ENCODE measurements around the gene CREB5. TPM values are rescaled to one million over a fixed set of nuclear protein-coding genes. Genes with fewer than 3 reads are reported as not detected.

The CREB5 gene
- polyA plus RNA-seq, 5 donors: 10.4 to 19.5 (median 14.8) TPM

DNA sequence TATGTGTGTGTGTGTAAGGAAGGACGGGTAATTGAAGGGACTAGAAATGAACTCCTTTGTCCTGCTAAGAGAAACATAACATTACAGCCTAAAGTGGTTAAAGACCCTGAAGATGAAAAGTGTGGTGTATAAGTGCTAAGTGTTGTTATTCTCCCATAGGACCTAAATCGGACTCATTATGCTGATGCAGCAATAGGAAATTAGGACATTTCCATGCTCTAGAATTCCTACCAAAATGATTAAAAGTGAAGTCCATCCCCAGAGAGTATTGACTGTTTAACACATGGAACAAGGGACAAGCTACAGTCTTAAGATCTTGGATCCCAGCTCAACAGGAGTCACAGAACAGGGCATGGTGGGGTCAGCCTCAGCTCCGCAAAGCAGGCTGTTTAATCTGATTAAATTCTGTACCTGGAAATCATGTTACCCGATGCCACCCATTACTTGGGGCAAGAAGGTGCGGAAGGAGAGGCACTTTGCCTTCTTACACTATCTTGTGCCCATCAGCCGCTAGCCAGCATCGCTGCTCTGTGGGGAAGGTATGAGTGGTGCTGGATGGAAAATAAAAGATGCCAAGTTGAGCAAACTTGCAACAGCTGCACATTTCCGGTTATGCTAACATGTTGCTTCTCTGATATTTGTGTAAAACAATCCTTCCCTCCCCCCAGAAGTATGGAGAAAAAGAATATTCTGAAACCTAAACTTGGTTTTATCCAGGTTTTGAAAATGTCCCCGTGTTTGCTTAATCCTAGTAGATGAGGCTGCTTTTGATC lies 100.5 kb downstream of the CREB5 start:
- DNase-seq: no peak

DNA sequence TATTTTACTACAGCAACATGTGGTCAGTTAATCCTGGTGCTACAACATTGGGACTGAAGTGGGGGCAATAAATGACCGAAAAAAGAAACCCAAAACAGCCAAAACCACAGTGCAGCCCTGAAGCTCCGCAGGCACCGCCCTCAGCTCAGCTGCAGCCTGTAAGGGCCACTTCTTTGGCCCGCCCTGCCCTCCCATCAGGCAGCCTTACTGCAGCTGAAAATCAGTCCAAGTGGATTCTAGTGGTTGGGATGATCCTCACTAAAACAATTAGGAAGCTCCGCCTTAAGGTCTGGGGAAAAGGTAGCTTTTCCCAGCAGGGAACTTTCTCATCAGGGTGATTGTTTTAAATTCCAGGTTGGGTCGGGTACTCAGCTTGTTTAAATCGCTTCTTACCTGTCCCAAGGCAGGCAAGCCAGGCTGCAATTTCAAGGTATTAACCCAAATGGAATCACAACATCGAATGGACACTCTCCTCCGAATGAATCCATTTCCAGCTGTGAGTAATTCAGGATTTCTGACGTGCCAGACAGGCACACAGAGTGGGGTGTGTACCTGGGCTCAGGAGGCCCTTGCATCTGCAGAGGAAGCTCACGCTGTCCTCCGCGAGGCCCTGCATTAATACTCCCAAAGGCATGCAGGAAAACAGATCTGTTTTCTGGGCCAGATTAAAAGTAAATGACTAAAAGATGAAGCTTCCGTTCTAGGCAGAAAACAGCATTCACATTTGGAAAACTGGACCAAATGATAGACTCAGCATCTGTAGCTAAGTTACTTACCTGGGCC lies 104.3 kb downstream of the CREB5 start:
- no peak for DNase-seq

DNA sequence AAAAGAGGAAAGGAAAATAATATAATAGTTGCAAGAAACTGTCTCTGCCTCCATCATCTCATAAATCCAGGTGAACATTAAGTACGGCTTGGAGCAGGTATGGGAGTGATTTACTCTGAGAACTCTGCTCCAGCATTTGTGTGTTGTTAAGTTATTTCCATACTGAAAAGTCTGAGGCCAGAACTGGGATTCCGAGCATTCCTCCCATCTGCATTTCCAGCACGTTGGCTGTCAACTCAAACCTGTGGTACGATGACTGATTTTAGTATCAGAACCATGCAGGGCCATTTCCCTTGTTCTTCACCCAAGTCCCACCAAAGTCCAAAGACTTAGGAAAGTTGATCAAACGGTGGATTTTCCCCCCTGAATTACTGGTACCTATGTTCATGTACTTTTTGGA lies 104.9 kb downstream of the CREB5 start:
- DNase-seq: no peak

DNA sequence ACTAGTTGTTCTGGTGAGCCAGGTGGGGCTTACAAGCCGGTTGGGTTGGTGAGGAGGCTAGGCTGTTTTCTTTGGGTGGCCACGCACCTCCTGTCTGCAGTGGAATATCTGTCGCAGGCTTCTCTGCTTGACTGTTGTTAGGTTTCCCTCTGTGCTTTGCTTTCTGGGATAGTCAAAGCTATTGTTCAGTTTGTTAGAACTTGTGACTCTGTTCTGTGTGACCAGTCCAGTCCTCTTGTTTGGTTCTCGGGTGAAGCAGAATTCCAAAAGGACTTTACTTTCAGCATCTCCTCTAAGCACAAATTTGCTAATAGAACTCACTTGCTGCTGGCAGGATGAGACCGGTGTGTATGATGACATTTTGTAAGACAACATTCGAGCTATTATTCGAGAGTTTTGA lies 105.3 kb downstream of the CREB5 start:
- no peak for DNase-seq

DNA sequence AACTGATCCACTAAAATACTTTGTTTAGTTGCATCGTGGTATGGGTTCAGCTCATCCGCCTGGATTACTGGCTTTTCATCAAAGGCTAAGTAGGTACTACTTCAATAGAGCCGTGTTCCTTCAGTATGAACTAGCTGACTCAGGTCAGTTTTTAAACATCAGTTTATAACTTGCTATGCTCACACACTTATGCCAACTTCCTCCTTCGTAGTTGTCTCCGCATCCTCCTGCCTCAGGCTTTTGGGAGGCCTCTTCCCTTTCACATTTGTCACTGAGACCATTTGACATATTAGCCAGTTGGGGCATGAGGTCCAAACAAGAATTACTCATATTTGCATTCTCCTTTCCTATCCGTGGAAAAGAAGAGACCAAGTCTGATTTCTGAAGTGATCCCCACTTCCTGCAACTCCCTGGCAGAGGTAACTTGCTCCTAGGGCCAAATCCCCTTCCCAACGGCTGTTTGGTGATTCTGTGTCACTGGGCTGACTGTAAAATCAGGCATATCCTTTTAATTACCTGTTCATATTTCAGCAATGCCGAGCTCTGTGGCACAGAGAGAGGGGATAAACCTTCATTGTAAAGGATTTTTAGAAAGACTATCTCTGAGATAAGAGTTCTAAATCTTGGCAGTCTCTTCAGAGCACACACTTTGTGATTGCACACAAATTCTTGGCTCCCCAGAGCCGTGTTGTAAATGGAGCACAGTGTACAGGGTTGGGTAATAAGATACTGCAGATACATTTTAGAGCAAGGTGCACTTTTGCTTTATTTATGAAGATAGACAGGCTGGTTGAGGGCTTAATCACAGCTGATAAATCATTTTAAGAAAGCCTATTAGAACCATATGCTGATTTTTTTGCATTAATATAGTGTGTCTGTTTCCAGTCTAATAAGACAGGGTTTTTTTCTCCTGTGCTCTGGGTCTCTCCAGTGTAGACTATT lies 108.0 kb downstream of the CREB5 start:
- DNase-seq: no peak

DNA sequence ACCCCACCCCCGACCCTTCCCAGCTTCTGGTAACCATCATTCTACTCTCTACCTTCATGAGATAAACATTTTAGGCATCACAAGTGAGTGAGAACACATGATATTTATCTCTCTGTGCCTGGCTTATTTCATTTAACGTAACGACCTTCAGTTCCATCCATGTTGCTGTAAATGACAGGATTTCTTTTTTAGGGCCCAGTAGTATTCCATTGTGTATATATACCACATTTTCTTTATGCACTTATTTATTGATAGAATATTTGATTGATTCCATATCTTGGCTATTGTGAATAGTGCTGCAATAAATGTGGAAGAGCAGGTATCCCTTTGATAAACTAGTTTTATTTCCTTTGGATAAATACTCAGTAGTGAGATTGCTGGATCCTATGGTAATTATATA lies 112.7 kb downstream of the CREB5 start:
- no peak for DNase-seq

DNA sequence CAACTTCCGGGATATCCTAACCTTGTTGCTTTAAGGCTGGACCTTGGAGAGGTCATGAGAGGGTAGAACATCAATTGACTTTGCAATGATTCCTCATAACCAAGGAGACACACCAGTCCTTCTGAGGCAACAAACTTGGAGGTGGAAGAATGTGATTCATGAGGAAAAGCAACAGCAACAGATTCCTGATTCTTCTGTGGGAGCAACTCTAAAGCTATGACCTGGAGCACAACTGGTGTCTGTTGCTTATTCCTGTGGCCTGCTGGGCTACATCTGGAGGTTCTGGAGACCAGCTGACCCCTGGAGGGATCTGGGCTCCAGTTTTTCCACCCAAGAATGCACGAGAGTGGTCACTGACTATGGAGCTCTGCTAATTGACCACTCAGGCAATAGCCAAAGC lies 116.6 kb downstream of the CREB5 start:
- no peak for DNase-seq

DNA sequence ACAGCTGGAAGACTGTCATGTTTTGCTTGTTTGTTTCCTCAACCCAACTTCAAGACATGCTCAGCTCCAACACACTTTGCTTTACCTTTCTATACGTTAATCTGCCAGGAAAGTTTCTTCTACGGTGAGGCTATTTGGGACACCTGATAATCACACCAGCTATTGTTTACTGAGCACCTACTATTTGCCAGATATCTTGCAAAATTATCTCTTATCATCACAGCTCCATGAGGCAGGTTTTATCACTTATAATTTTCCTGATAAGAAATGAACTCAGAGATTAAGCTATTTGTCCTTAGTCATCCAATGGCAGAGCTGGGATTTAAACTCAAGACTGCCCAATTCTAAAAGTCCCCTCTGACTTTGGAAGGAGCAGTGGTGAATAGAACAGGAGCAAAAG lies 117.4 kb downstream of the CREB5 start:
- no peak for DNase-seq

DNA sequence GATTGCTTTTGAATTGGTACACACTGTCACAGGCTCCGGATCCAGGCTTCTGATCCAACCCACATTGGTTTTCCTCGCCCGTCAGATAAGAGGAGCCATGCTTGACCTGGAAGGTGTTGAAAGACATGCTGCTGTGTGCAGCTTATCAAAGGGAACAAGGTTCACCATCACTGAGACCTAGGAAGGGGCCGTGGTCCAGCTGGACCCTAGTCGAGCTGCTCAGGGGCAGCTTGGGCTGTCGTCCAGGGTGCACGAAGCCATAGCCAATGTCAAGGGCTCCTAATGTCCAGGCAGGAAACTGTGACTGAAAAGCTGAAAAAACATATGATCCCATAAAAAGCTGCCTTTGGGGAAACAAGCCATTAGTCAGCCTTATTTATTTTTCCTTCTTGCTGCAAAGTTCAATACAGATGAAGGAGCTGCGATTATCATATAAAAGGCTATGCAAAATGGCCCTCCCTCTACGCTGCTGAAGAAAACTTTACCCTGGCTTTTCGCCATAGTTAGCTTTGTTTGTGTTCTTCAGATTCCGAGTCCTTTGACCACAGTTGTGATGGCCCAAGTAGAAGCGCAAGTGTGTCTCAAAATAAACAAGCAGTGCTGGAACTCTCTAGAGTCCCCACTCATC lies 118.0 kb downstream of the CREB5 start:
- DNase-seq: peak; percentile 36 to 49

DNA sequence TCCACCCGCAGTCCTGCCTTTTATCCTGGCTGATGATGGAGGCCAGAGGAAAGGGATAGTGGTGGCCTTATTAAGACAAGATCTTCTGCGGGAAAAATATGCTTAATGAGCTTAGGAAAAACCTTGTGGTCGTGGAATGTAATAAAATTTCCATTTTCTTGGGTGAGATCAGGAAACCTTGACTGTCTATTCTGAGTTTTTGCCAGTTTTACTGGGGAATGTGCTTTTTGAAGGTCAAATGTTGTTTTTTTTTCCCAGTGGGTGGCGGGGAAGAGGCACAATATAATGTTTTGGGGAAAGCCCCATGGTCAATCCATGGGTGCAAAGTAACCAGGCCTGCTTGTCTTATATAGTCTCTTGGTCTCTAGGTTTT lies 118.5 kb downstream of the CREB5 start:
- no peak for DNase-seq

DNA sequence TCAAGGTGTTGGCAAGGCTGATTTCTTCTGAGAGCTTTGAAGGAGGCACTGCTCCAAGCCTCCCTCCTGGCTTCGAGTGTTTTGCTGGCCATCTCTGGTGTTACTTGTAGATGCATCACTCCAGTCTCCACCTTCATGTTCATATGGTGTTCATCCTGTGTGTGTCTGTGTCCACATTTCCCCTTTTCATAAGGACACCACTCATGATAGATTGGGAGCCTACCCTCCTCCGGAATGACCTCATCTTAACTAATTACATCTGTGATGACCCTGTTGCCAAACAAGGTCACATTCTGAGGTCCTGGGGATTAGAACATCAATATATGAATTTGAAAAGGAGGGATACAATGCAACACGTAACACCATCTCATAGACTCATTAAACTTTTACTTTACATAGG lies 119.0 kb downstream of the CREB5 start:
- DNase-seq: no peak

DNA sequence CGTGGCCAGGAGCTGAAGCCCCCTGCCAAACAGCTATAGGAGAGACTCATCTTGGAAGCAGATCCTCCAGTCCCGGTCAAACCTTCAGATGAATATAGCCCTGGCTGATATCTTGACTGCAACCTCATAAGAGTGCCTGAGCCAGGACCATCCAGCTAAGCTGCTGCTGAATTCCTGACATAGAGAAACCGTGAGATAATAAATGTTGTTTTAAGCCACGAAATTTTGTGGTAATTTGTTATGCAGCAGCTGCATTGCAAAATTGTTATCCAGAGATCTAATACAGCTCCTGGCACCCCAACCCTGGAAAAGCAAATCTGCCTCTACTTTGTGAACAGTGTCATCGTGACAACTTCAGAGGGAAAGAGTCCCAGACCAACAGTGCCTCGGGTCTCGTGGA lies 119.9 kb downstream of the CREB5 start:
- DNase-seq: no peak

DNA sequence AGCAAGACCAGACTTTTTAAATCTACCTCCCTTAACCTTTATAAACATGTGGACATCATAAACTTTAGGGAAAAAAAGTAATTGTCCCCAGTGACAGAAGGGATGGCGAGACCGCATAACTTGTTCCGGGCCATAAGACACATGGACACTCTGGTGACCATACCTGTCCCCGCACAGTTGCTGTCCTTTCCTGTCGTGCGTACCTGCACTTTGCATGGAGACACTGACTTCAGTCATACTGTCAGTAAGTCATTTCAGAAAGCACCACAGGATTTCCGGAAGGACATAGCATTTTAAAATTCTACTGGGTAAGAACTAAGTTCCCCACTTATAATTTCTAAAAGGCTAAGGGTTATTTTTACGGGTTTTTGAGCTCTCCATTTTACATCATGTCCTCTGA lies 120.9 kb downstream of the CREB5 start:
- no peak for DNase-seq

DNA sequence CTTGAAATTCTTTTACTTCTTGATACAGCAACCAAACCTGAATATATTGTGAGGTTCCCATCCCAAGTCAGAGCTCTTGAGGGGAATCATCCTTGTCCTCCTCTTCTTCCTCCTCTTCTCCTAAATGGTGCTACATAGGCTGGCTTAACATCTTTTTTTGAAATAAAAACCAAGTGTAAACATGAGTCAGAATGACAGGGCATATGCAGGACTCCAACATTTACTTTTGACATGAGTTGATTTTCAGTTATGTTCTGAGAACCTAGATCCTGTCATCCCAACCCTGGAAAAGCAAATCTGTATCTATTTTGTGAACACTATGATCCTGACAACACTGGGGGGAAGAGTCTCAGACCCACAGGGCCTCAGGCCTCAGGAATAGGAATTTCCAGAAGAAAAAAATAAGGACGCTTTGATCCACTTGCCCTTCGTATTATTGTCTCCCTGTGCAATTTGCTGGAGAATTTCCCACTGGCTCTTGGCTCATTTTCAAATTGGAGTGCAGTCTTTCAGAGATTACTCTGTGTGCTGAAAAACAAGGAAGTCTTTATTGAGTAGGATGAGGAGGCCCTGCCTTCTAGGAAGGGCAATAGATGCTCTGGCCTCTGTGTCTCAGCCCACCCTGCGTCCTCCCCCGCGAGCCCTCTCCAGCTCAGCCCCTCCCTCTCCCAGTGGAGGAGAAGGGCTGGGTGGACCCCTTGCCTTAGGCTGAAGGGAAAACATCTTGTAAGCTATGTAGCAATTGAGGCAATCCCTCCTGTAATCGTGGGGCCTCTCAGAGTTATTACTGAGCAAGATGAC lies 121.6 kb downstream of the CREB5 start:
- DNase-seq: peak; percentile 37 to 44

DNA sequence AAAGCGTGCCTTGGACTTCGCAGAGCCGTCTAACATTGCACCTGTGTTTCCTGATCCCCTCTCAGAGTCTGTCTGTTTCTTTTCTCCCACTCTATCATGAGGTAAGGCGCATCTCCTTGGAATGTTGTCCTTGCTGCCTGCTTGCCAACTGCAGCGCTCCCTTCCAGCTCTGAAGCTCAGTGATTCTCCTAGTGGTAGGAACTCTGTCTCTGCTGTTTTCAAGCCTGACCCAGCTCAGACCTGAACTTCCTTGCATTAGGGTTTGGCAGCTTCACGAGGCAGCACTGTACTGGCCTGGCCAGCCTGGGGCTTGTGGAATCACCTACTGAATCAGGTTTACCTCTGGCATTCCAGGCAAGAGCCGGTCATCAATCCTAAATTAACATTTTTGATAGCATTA lies 123.9 kb downstream of the CREB5 start:
- DNase-seq: no peak

DNA sequence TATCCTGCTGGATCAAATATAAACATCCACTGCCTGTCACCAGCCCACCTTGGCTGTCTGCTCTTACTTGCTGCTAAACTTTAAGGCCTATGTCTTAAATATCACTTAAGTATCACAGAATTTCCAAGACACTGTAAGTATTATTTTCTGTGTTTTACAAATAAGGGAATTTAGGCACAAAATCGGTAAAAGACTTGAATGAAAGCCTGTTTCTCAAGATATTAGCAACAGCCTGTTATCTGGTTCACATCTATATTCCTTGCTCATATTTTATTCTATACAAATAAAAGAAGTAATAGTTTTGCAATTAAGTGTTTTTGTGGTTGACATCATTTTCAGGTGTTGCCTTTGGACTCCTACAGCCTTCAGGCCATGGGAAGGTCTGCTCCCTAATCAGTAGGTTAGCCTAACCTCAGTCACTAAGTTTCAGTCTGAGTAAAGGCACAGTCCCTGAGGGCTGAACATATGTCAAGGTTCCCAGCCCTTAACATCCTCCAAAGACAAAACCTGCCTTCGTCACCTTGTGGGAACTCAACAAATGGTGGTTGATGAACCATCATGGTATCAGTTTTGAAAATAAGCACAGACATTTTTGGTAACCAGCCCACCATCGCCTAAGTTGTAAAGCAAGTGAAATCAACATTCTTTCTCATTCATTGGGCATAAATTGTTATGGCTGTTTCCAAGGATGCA lies 127.1 kb downstream of the CREB5 start:
- no peak for DNase-seq

DNA sequence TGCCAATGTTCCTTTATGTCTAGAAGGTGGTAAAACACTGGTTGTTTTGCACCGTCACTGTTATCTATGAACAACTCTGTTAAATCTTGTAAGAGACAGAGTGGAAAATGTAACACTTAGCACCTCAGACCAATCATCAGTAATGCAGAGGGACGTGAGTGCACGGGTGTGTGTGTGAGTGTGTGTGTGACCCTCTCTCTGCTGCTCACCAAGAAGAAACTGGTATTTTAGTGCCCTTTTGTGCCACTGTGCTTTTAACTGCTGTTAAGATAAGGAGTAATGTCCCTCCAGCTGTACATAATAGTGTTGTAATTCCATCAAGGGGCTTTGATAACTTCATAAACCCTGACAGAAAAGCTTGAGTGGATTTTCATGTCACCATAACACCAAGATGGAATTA lies 130.1 kb downstream of the CREB5 start:
- no peak for DNase-seq

DNA sequence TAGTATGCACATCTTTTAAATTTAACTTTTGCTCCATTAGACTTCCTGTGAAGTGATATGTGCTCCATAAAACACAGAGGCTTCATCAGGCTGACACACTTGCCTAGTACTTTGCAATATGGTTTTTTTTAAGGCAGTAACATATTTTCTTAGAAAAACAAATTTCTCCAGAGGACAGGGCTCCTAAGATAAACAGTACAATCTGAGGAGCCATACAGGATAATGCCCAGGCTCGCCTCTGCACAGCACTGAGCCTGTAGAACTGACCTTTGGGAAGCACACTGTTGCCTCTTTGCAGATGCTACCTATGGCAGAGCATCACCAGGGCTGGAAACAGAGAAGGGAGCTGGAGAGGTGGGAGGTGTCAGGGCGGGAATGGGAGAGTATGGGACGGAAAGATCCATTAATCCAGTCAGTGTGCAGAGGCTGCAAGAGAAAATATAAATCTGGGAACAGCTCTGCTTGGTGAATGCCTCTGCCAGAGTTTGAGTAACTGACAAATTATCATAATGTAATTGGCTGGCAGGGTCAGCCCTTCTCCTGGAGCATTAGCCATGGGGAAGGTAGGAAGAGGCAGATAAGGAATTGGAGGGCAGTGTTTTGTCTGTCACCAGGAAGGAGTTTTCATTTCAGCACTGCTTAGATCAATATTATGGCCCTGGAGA lies 132.3 kb downstream of the CREB5 start:
- DNase-seq: no peak

DNA sequence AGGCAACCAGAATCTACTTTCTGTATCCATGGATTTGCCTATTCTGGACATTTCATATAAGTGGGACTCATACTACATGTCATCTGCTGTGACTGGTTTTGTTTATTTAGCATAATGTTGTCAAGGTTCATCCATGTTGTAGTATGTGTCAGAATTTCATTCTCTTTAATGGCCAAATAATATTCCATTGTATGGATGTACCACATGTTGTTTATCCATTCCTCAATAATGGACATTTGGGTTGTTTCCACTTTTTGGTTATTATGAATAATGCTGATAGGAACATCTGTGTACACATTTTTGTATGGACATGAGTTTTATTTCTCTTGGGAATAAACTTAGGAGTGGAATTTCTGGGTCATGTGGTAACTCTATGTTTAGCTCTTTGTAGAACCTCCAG lies 133.7 kb downstream of the CREB5 start:
- no peak for DNase-seq

DNA sequence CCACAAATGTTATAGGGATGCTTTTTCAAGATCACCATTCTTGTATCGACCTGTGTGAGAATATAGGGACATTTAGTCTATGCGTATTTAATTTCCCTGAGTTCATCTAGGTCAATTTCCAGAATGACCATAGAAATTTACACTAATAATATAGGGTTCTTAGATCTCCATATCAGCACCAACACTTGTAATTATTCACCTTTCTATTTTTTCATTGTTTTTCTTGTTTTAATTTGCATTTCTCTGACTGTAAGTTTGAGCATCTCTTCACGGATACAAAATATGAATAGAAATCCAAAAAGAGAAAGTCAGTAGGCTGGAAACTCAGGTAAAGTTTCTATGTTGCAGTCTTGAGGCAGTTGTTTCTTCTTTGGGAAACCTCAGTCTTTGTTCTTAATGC lies 134.8 kb downstream of the CREB5 start:
- DNase-seq: no peak
